ENCODE data around the gene OSBPL3. TPM values are rescaled to one million over a fixed set of nuclear protein-coding genes. Genes with fewer than 3 reads are reported as not detected.

The OSBPL3 gene
- total RNA-seq, 1 experiment from 2014 or later, result 8.6 TPM

DNA sequence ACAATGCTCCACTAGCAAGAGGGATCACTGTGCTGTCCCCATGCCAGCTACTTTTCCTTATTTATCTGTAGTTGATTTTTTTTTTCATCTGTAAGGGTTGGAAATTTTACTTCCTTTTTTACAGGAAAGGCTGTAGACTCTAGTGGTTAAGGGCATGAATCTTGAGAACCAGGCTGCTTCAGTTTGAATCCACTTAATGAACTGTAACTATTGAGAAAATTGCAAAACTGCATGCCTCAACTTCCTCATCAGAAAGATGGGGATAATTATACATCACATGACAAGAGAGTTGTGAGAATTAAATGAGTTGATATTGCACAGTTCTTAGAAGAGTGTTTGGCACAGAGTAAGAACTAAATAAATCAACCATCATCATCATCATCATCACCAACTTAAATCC, 116.4 kb downstream of the OSBPL3 start:
- Histone ChIP-seq H3K14ac (ENCODE audit: insufficient read depth, low read length) (no peak overlapping the region), H3K18ac (ENCODE audit: insufficient read length, low read depth, low read length) (no peak overlapping the region), H3K27ac (ENCODE audit: insufficient read length, low read depth, low read length) (no peak overlapping the region), H3K79me2 (ENCODE audit: insufficient read depth, low read length) (no peaks in the 10 kb centered on the region), H2AFZ (ENCODE audit: low read length) (no peak overlapping the region), H2BK15ac (ENCODE audit: low read depth, low read length) (no peak overlapping the region), H4K91ac (ENCODE audit: insufficient read length, low read depth, low read length) (no peak overlapping the region), H4K8ac (replicated peaks; ENCODE audit: insufficient read length, low read depth, low read length) (no peak overlapping the region), H2AK5ac (ENCODE audit: insufficient read length, low read length) (no peak overlapping the region), H3K4ac (ENCODE audit: low read depth, low read length) (no peak overlapping the region), H3K9ac (ENCODE audit: extremely low read depth, insufficient read length, low read length) (no peak overlapping the region), H3K4me1 (ENCODE audit: insufficient read depth, low read length) (no peaks in the 10 kb centered on the region), H4K20me1 (ENCODE audit: control insufficient read depth, insufficient read depth, insufficient read length) (no peaks in the 10 kb centered on the region), H3K23me2 (ENCODE audit: insufficient read length, low read depth, low read length, poor library complexity, severe bottlenecking) (no peaks in the 10 kb centered on the region), H3K4me2 (ENCODE audit: insufficient read depth, insufficient read length, low read length) (no peak overlapping the region), H2BK120ac (ENCODE audit: low read depth, low read length, poor library complexity, severe bottlenecking) (no peak overlapping the region), H3K27me3 (ENCODE audit: insufficient read depth, low read length) (no peaks in the 10 kb centered on the region), H3K56ac (ENCODE audit: insufficient read length, low read depth, low read length) (no peak overlapping the region), H2BK20ac (ENCODE audit: low read depth, low read length, poor library complexity, severe bottlenecking) (no peak overlapping the region), H3K23ac (ENCODE audit: insufficient read length, low read depth, low read length) (no peak overlapping the region), H2BK12ac (ENCODE audit: insufficient read length, low read depth, low read length) (no peak overlapping the region), H4K5ac (ENCODE audit: insufficient read length, low read depth, low read length) (no peak overlapping the region), H3K79me1 (ENCODE audit: insufficient read depth, low read depth, low read length, poor library complexity, severe bottlenecking) (no peaks in the 10 kb centered on the region), H3K9me3 (ENCODE audit: control insufficient read depth, low read depth, low read length) (no peaks in the 10 kb centered on the region), H2BK5ac (ENCODE audit: insufficient read length, low read length) (no peak overlapping the region), H3T11ph (ENCODE audit: low read length) (no peak overlapping the region)
- Mint-ChIP-seq H3K9me3 (no peaks in the 10 kb centered on the region), H3K4me3 (no peak overlapping the region), H3K4me1 (peaks cover 4 to 5% of the 10 kb centered on the region in 2 experiments), H3K27ac (no peak overlapping the region), H3K27me3 (ENCODE audit: low read depth) (no peaks in the 10 kb centered on the region), H3K36me3 (ENCODE audit: insufficient read depth in 1 of 3, low read depth in 3 of 3) (peaks cover 7 to 22% (median 14%) of the 10 kb centered on the region in 3 experiments)
- TF ChIP-seq, protein P1, sequence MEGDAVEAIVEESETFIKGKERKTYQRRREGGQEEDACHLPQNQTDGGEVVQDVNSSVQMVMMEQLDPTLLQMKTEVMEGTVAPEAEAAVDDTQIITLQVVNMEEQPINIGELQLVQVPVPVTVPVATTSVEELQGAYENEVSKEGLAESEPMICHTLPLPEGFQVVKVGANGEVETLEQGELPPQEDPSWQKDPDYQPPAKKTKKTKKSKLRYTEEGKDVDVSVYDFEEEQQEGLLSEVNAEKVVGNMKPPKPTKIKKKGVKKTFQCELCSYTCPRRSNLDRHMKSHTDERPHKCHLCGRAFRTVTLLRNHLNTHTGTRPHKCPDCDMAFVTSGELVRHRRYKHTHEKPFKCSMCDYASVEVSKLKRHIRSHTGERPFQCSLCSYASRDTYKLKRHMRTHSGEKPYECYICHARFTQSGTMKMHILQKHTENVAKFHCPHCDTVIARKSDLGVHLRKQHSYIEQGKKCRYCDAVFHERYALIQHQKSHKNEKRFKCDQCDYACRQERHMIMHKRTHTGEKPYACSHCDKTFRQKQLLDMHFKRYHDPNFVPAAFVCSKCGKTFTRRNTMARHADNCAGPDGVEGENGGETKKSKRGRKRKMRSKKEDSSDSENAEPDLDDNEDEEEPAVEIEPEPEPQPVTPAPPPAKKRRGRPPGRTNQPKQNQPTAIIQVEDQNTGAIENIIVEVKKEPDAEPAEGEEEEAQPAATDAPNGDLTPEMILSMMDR (conservative IDR thresholded peaks at IDR 0.05), result no peak
- DNase-seq, result no peak

Data from H9 (cell line).